Measurements from ENCODE around the gene RNF220. TPM values are rescaled to one million over a fixed set of nuclear protein-coding genes. Genes with fewer than 3 reads are reported as not detected.

Gene RNF220
- total RNA-seq, 1 donor = 53.2 TPM

DNA sequence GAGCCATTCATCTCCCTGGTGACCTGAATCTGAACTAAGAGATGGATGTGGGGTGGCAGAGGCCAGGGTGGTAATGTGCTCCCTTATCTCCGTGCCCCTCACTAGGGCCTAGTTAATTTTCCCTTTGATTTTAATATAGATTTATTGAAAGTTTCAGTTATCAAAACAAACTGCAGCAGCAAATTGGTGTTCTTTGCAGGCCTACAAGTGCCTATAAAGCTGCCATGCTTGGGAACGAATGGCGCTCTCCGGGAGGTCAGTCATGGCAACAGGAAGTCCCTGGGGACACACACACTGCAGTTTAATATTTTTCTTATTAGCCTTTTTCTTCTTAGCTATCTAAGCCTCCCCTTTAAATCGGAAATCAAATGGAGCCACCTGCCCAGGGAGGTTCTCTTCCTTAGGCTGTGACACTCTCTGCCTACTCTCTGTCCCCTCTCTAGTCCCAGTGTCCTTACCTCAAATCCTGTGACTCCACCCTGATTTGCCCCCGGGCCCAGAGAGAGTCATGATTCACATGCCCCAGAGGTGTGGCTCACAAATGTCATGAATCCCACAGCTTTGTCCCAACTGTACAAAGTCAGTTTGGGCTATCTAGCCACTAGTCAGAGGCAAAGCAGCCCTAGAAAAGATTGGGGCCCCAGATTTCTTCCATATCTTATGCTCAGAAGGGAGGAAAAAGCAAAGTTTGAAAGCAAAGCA lies 45.7 kb upstream of the RNF220 start:
- no peak overlapping the region for H3K27ac ChIP-seq (ENCODE audit: low read depth, low read length)
- peak overlapping the region; percentile 9 for H2AFZ ChIP-seq (ENCODE audit: low read length)

GRCh38 chr1:44361478-44361877 lies 43.6 kb upstream of the RNF220 start:
- H3K27ac ChIP-seq (ENCODE audit: low read depth, low read length) = no peak overlapping the region
- no peak overlapping the region for H2AFZ ChIP-seq (ENCODE audit: low read length)
- H3K27me3 ChIP-seq (ENCODE audit: insufficient read depth, low read length) = peaks cover 7% of the 10 kb centered on the region
- no peaks in the 10 kb centered on the region for H3K79me2 ChIP-seq (ENCODE audit: insufficient read depth, low read length)
- DNase-seq (ENCODE audit: insufficient read length, low spot score, missing footprints) = peak; percentile 65
- H3K36me3 ChIP-seq (ENCODE audit: insufficient read depth, low read length) = no peaks in the 10 kb centered on the region
- H3K4me1 ChIP-seq (ENCODE audit: insufficient read depth, low read length) = no peaks in the 10 kb centered on the region
- no peak overlapping the region for H3K4me2 ChIP-seq (ENCODE audit: insufficient read depth, low read length)
- H3K4me3 ChIP-seq (ENCODE audit: insufficient read depth, low read length) = no peak overlapping the region
- TF ChIP-seq CTCF (IDR thresholded peaks at IDR 0.05; ENCODE audit: extremely low read depth, low read depth, low read length) = peak; percentile 42
- no peaks in the 10 kb centered on the region for H3K9me3 ChIP-seq (ENCODE audit: low read depth, low read length)
- no peaks in the 10 kb centered on the region for H4K20me1 ChIP-seq (ENCODE audit: insufficient read depth, low read length)

More for the DNA sequence above, 45.7 kb upstream of the RNF220 start:
- Histone ChIP-seq H4K20me1 (ENCODE audit: insufficient read depth, low read length) (no peaks in the 10 kb centered on the region), H3K79me2 (ENCODE audit: insufficient read depth, low read length) (peaks cover 6% of the 10 kb centered on the region), H3K9me3 (ENCODE audit: low read depth, low read length) (no peaks in the 10 kb centered on the region), H3K27me3 (ENCODE audit: insufficient read depth, low read length) (peaks cover 2% of the 10 kb centered on the region), H3K4me1 (ENCODE audit: insufficient read depth, low read length) (peaks cover 6% of the 10 kb centered on the region), H3K4me2 (ENCODE audit: insufficient read depth, low read length) (no peak overlapping the region), H3K4me3 (ENCODE audit: insufficient read depth, low read length) (no peak overlapping the region), H3K36me3 (ENCODE audit: insufficient read depth, low read length) (no peaks in the 10 kb centered on the region)
- no peak for DNase-seq (ENCODE audit: insufficient read length, low spot score, missing footprints)
- no peak for TF ChIP-seq CTCF (IDR thresholded peaks at IDR 0.05; ENCODE audit: extremely low read depth, low read depth, low read length)

GRCh38 chr1:44366371-44366975 lies 38.6 kb upstream of the RNF220 start:
- TF ChIP-seq CTCF (IDR thresholded peaks at IDR 0.05; ENCODE audit: extremely low read depth, low read depth, low read length) = no peak
- Histone ChIP-seq H2AFZ (ENCODE audit: low read length) (no peak overlapping the region), H3K27ac (ENCODE audit: low read depth, low read length) (no peak overlapping the region), H4K20me1 (ENCODE audit: insufficient read depth, low read length) (no peaks in the 10 kb centered on the region), H3K4me2 (ENCODE audit: insufficient read depth, low read length) (no peak overlapping the region), H3K27me3 (ENCODE audit: insufficient read depth, low read length) (peaks cover 20% of the 10 kb centered on the region), H3K36me3 (ENCODE audit: insufficient read depth, low read length) (no peaks in the 10 kb centered on the region), H3K4me1 (ENCODE audit: insufficient read depth, low read length) (no peaks in the 10 kb centered on the region), H3K79me2 (ENCODE audit: insufficient read depth, low read length) (no peaks in the 10 kb centered on the region), H3K4me3 (ENCODE audit: insufficient read depth, low read length) (no peak overlapping the region), H3K9me3 (ENCODE audit: low read depth, low read length) (no peaks in the 10 kb centered on the region)
- no peak for DNase-seq (ENCODE audit: insufficient read length, low spot score, missing footprints)

GRCh38 chr1:44367944-44368343 lies 37.1 kb upstream of the RNF220 start:
- Histone ChIP-seq H3K4me1 (ENCODE audit: insufficient read depth, low read length) (no peaks in the 10 kb centered on the region), H3K79me2 (ENCODE audit: insufficient read depth, low read length) (no peaks in the 10 kb centered on the region), H3K27me3 (ENCODE audit: insufficient read depth, low read length) (peaks cover 18% of the 10 kb centered on the region), H4K20me1 (ENCODE audit: insufficient read depth, low read length) (no peaks in the 10 kb centered on the region), H3K4me3 (ENCODE audit: insufficient read depth, low read length) (no peak overlapping the region), H3K36me3 (ENCODE audit: insufficient read depth, low read length) (no peaks in the 10 kb centered on the region), H3K9me3 (ENCODE audit: low read depth, low read length) (no peaks in the 10 kb centered on the region), H2AFZ (ENCODE audit: low read length) (no peak overlapping the region), H3K4me2 (ENCODE audit: insufficient read depth, low read length) (no peak overlapping the region), H3K27ac (ENCODE audit: low read depth, low read length) (no peak overlapping the region)
- no peak for TF ChIP-seq CTCF (IDR thresholded peaks at IDR 0.05; ENCODE audit: extremely low read depth, low read depth, low read length)
- DNase-seq (ENCODE audit: insufficient read length, low spot score, missing footprints) = no peak

All from osteoblast (primary cell).